Gastroesophageal sphincter (tissue), 4 donors: ENCODE measurements around the gene GRM4. TPM values are rescaled to one million over a fixed set of nuclear protein-coding genes. Genes with fewer than 3 reads are reported as not detected.

Experiments used
- ATAC-seq: fragments of 150-250 bp; one replicate; pipeline ENCODE4 v1.9.1; 2016; ENCODE audit warnings: mild to moderate bottlenecking, moderate library complexity
- H3K27ac ChIP-seq, 4 donors: fragments of 200-600 bp; sonication (generic) in 3 of 4; 1 replicate in 3 of 4; 2 replicates in 1 of 4; pipeline ENCODE4 v1.5.1; 2016 to 2019
- H3K27me3 ChIP-seq: fragments of 200-600 bp; sonication (generic); one replicate; pipeline ENCODE4 v1.5.1; 2019
- H3K36me3 ChIP-seq, 2 donors: fragments of 200-600 bp; sonication (generic); one replicate each; pipeline ENCODE4 v1.5.1; 2019; ENCODE audit warnings: control low read depth in 1 of 2
- H3K4me1 ChIP-seq, 3 donors: fragments of 200-600 bp; sonication (generic); 1 replicate in 2 of 3; 2 replicates in 1 of 3; pipeline ENCODE4 v1.5.1; 2016 to 2019; ENCODE audit warnings: control low read depth in 2 of 3
- H3K4me3 ChIP-seq, 2 donors: fragments of 200-600 bp; sonication (generic); one replicate each; pipeline ENCODE4 v1.5.1; 2019; ENCODE audit warnings: mild to moderate bottlenecking in 1 of 2, moderate library complexity in 1 of 2
- H3K9me3 ChIP-seq, 3 donors: fragments of 200-600 bp; sonication (generic); one replicate each; pipeline ENCODE4 v1.5.1; 2017 to 2019; ENCODE audit warnings: control low read depth in 2 of 3
- CTCF ChIP-seq, 4 experiments: fragments of 200-600 bp in 2 of 4; fragments of 450-650 bp in 2 of 4; sonication (generic) in 1 of 4; IDR thresholded peaks; one replicate each; pipeline ENCODE4 v1.5.1; 2017 to 2019; ENCODE audit warnings: antibody characterized with exemption in 4 of 4, mild to moderate bottlenecking in 2 of 4, moderate library complexity in 2 of 4
- EP300 ChIP-seq: sonication (generic); formaldehyde crosslinking; IDR thresholded peaks from one replicate; pipeline ENCODE4 v1.6.1; 2017; ENCODE audit warnings: antibody characterized with exemption, mild to moderate bottlenecking
- POLR2A ChIP-seq, 2 donors: fragments of 450-650 bp; IDR thresholded peaks; one replicate each; pipeline ENCODE4 v1.6.1; 2017; ENCODE audit warnings: antibody characterized with exemption in 2 of 2, mild to moderate bottlenecking in 2 of 2, moderate library complexity in 1 of 2
- POLR2AphosphoS5 ChIP-seq: sonication (generic); formaldehyde crosslinking; IDR thresholded peaks from one replicate; pipeline ENCODE4 v1.6.1; 2017; ENCODE audit warnings: antibody characterized with exemption
- WGBS, 2 donors: methylation state at CpG; one replicate each; pipeline ENCODE4 v1.1.5; 2018; ENCODE audit warnings: low coverage in 1 of 2; 5-methylcytosine and 5-hydroxymethylcytosine counted together
- total RNA-seq, 4 donors: library from RNA; depleted of rRNA; stranded (reverse); fragments of >200 nt; gene quantifications; one replicate each; pipeline ENCODE4 v1.1.0, GENCODE V29; 2016

Gene GRM4
- total RNA-seq, 4 donors from 2014 or later, result not detected

GRCh38 chr6:34130862-34131261, 15.0 kb downstream of the GRM4 start:
- Histone ChIP-seq H3K27ac (no peak overlapping the region), H3K36me3 (no peaks in the 10 kb centered on the region), H3K4me3 (no peak overlapping the region), H3K9me3 (no peaks in the 10 kb centered on the region), H3K4me1 (no peaks in the 10 kb centered on the region), H3K27me3 (peaks cover 85% of the 10 kb centered on the region)
- 73% methylated on average over 4 of the region's 5 CpGs; no CpG with 5 or more reads in 1 of the 2 donors for WGBS, 2 donors
- no peak for ATAC-seq
- TF ChIP-seq CTCF (IDR thresholded peaks at IDR 0.05) (no peak), POLR2A (IDR thresholded peaks at IDR 0.05) (no peak), POLR2AphosphoS5 (no peak), EP300 (no peak)

- no peak overlapping the region for H3K27ac ChIP-seq
- no peaks in the 10 kb centered on the region for H3K36me3 ChIP-seq
- H3K4me1 ChIP-seq, result no peaks in the 10 kb centered on the region
- 10% methylated on average over 4 of the region's 5 CpGs; no CpG with 5 or more reads in 1 of the 2 donors for WGBS, 2 donors
- no peak for ATAC-seq
- H3K27me3 ChIP-seq, result peaks cover 85% of the 10 kb centered on the region
- H3K4me3 ChIP-seq, result no peak overlapping the region
- TF ChIP-seq EP300 (no peak), CTCF (IDR thresholded peaks at IDR 0.05) (no peak), POLR2AphosphoS5 (no peak), POLR2A (IDR thresholded peaks at IDR 0.05) (no peak)
- H3K9me3 ChIP-seq, result no peaks in the 10 kb centered on the region
Observed at GRCh38 chr6:34129753-34130152, 16.1 kb downstream of the GRM4 start.

- Histone ChIP-seq H3K4me1 (no peaks in the 10 kb centered on the region), H3K9me3 (no peaks in the 10 kb centered on the region), H3K36me3 (no peaks in the 10 kb centered on the region), H3K27ac (no peak overlapping the region), H3K4me3 (no peak overlapping the region), H3K27me3 (peaks cover 83% of the 10 kb centered on the region)
- TF ChIP-seq POLR2A (IDR thresholded peaks at IDR 0.05) (no peak), CTCF (IDR thresholded peaks at IDR 0.05) (no peak), POLR2AphosphoS5 (no peak), EP300 (no peak)
- no peak for ATAC-seq
- WGBS, 2 donors, result 47 to 55% methylated on average over 5 to 11 of the region's 13 CpGs
Observed at GRCh38 chr6:34128045-34128444, 17.8 kb downstream of the GRM4 start.

DNA sequence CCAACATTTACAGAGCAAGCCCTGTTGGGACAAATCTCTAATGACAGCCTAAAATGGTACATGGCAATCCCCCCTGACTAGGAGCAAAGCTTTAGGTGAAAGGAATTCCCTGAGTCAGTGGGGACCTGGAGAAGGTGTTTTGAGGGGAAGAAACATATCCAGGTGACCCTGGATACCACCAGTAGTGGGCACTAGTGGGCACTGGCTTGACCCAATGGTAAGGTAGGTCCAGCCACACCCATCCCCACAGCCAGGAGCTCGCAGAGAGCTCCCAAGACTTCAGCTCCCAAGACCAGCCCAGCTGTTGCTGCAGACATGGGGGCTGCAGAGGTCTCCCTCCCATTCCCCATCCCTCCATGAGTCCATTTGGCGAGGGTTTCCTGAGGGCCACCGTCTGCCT, 19.5 kb downstream of the GRM4 start:
- Histone ChIP-seq H3K4me3 (no peak overlapping the region), H3K27ac (no peak overlapping the region), H3K4me1 (no peaks in the 10 kb centered on the region), H3K36me3 (no peaks in the 10 kb centered on the region), H3K9me3 (no peaks in the 10 kb centered on the region), H3K27me3 (peaks cover 83% of the 10 kb centered on the region)
- TF ChIP-seq POLR2AphosphoS5 (no peak), CTCF (IDR thresholded peaks at IDR 0.05) (no peak), POLR2A (IDR thresholded peaks at IDR 0.05) (no peak), EP300 (no peak)
- ATAC-seq, result no peak
- 40% methylated on average over 1 of the region's 3 CpGs; no CpG with 5 or more reads in 1 of the 2 donors for WGBS, 2 donors

DNA sequence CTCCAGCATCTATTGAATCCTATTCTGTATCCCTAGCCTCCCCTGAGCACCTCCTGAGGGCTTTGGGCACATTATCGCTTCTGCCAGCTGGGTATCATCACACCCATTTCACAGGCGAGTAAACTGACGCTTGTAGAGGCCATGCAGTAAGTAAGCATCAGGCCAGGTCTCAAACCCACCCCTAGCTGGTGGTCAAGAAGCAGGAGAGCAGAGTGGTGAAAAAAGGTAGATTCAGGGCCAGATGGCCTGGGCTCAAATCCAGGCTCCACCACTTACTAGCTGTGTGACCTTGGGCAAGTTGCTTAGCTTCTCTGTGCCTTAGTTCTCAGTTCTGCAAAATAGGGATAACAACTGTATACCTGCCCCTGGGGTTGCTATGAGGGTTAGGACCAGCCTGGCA, 19.9 kb downstream of the GRM4 start:
- TF ChIP-seq POLR2A (IDR thresholded peaks at IDR 0.05), result no peak
- no peak for TF ChIP-seq POLR2AphosphoS5
- TF ChIP-seq CTCF (IDR thresholded peaks at IDR 0.05), result no peak
- no CpG with 5 or more reads among the region's 3 CpGs for WGBS, 2 donors
- H3K27me3 ChIP-seq, result peaks cover 83% of the 10 kb centered on the region
- H3K36me3 ChIP-seq, result no peaks in the 10 kb centered on the region
- no peak overlapping the region for H3K27ac ChIP-seq
- H3K9me3 ChIP-seq, result no peaks in the 10 kb centered on the region
- H3K4me1 ChIP-seq, result no peaks in the 10 kb centered on the region
- ATAC-seq, result no peak
- no peak overlapping the region for H3K4me3 ChIP-seq
